GM21737 (cell line): ENCODE results near the gene SERGEF.

ENCODE experiments used
- ATAC-seq: cut with Tn5 transposase; IDR thresholded peaks from one replicate; pipeline ENCODE4 v1.9.1; 2021; ENCODE audit warnings: mild to moderate bottlenecking, moderate library complexity; ENCODE audit not compliant: unreplicated experiment

Gene SERGEF

DNA sequence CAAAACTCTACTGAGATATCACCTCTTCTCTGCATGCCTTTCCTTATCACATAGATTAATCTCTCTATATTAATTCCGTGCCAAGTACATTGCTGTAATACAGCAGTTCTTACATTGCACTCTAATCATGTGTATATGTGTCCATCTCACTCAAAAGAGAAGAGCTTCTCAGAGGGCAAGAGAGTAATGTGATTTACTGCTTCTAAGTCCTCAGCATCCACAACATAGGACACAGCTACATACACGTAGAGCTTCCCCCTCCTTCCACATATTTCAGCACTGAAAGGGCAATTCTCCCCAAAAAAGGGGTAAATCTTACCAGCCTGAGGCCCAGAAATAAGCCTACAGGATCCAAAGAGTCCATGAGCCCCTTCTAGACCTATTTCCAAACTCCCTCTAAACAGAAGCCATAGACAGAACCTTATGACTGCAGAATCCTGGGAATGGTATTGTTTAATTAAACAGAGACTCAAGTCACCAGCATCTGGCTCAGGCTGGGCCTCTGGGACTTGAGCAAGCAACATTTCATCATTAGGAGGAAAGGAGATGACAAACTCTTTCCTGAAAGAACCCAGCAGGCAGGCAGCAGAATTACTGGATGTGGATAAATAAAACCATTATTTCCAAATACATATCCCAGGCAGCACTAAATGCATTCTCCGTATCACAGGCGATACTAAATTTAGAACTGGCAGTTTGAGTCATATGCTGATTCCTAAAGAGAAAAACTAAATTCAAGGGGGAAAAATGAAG is 191.0 kb downstream of the SERGEF start:
- ATAC-seq = no peak

GRCh38 chr11:17816232-17816931 is 196.5 kb downstream of the SERGEF start:
- no peak for ATAC-seq

DNA sequence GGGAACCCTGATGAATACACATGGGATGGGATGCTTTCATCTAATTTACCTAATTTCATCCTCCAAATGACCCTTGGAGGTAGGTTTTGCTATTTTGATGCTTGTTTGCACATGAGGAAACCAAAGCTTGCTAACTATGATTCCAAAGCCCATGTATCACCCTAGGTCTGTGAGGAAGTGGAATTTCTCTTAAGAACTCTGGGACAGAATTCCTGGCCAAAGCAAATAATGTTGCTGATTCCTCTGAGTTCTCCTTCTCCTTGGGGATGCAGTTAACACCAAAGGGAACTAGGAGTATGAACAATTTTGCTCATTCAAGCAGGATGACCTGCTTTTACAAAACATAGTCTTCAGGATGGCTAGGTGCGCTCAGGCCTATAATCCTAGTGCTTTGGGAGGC is 198.3 kb downstream of the SERGEF start:
- ATAC-seq = no peak

- no peak for ATAC-seq
These were observed 199.3 kb downstream of the SERGEF start for GRCh38 chr11:17813391-17814059.

DNA sequence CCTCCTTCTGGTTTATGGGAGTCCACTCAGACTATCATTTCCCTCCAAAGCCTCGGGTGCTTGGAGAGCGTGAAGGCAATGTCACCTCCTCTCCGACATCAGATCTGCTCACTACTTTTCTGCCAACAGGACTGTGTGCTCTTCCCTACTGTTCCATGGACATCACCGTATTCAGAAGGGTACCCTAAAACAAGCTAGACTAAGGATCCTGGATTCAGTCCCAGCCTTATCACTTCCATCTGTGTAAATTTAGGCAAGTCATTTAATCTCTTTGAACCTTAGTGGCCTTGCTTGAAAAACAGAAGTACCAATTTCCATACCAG is 200.0 kb downstream of the SERGEF start:
- no peak for ATAC-seq

DNA sequence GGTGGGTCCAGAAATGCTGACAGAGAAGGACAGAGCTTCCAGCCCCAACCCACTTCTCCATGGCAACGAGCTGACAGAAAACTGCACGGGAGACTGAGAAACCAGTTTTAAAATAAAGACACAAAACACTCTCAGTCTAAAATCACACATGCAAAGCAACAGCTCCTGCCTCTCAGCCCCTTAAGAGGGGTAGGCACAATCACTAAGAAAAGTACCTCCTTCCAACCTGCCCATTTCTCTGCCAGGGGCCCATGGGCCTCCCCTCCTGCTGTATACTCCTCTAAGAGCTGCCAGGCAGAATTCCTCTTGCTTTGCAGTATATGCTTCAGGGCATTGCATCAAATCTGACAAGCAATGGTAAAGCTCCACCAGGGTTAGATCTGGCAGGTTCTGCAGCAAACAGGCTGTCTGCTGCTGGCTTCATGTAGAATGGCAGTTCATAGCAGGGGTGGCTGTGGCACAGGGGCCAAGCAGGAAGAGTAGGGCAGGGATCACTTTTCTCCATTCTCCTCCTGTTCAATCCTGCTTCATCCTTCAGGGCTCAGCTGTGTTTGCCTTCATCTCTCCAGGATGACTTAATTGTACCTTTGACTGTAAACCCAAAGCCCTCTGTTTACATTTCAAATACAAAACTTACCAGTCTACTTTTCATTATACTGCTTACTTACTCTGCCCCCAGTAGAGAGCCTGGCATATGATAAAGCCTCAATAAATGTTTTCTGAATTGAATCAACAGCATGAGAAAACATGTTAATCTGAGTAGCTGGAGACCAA is 200.6 kb downstream of the SERGEF start:
- ATAC-seq = no peak

DNA sequence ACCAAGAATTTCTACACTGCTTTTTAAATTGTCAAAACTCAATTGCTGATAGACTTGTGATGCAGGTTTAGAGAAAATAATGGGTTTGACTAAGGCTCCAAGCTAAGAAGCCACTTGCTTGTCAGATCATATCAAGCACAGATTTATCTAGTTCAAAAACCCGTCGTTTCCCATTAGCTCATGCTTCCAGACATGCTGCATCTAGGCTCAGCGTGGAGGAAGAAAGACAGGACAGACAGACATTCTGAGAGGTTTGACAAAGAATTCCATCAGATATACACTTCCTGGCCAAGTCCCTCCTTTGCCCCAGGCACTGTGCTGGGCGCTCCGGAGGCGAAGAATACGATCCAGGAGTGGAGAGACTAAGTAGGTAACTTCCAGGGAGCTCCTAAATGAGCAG is 201.5 kb downstream of the SERGEF start:
- ATAC-seq = no peak

GRCh38 chr11:17810746-17811145 is 202.1 kb downstream of the SERGEF start:
- ATAC-seq = no peak

DNA sequence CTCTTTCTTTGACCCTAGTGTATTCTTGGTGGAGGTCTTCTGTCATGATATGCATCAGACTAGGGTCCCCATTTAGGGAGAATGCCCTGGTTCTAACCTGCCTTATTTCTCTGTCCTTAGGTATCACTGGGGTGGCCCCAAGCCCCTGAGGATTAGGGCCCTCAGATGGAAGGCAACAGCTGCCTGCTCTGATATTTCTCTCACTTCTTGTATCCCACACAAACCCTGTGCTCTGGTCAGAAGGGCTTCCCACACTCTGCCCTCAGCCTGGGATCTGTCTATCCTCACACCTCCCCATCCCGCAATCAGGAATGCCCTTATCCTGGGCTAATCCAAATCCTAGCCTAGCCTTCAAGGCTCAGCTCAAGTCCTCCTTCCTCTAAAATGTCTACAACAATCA is 202.8 kb downstream of the SERGEF start:
- no peak for ATAC-seq

GRCh38 chr11:17807034-17807433 is 205.8 kb downstream of the SERGEF start:
- no peak for ATAC-seq

- ATAC-seq = no peak
These were observed 207.0 kb downstream of the SERGEF start for GRCh38 chr11:17805873-17806272.

DNA sequence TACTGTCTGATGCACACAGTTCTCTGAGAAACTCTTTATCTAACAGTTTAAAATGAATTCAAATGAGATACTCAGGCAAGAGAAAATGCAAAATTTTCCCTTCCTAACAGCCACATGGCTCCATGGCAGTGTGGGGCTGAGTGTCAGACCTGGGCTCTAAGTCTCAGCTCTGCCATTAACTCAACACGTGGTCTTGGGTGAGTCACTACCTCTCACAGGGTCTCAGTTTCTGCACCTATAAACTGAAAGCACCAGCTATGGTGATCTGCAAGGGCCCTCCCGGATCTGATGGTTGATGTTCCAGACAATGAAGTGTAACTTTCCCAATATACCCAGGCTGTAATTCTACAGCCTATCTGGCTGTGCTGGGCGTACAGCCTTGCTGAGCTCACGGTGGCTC is 207.8 kb downstream of the SERGEF start:
- ATAC-seq = no peak

GRCh38 chr11:17803754-17804334 is 209.0 kb downstream of the SERGEF start:
- ATAC-seq = no peak

DNA sequence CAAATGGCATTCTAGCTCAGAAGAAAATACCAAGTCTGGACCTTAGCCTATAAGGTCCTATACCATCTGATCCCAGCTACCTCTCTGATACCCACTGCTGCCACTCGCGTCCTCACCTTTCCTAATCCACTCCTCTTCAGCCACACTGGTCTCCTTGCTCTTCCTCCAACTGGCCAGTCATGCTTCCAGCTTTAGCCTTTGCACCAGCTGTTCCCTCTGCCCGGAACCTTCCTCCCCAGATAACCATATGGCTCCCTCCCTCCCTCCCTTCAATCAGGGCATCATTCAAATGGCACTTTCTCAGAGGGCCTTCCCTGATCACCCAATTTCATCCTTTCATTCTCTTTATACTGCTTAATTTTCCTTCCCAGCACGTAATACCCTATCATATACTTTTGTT is 210.4 kb downstream of the SERGEF start:
- no peak for ATAC-seq

- ATAC-seq = no peak
These were observed 211.7 kb downstream of the SERGEF start for GRCh38 chr11:17801166-17801565.

- no peak for ATAC-seq
These were observed 213.7 kb downstream of the SERGEF start for GRCh38 chr11:17799147-17799546.

DNA sequence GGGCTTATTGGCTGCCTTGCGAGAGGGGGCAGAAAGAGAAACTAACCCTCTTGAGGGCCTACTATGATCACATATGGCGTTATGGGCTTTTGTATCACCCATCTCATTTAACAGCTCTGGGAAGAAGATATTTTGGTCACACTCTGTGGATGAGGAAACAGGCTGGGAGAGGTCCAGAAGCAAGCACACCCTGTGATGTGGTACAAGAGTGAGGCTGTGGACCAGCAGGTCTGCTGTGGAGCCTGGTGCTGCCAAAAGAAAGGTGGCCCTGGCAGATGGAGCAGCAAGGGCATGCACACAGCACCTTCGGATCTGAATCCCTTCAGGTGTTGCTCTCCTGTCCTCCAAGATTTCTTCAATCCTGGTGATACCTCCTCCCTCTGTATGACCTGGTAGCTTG is 214.1 kb downstream of the SERGEF start:
- no peak for ATAC-seq

GRCh38 chr11:17798253-17798652 is 214.6 kb downstream of the SERGEF start:
- ATAC-seq = no peak

DNA sequence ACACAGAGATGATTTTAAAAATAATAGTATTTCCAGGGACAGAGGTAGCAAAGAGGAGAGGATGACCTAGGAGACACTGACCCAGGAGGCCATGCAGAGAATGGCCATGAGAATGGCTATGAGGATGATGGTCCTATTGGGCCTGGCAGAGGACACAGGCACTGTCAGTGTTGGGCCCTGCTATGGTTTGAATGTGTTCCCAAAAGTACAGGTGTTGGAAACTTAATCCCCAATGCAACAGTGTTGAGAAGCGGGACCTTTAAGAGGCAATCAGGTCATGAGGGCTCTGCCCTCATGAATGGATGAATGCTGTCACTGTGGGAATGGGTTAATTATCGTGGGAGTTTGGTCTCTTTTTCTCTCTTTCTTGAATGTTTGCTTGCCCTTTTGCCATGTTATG is 216.7 kb downstream of the SERGEF start:
- ATAC-seq = no peak

DNA sequence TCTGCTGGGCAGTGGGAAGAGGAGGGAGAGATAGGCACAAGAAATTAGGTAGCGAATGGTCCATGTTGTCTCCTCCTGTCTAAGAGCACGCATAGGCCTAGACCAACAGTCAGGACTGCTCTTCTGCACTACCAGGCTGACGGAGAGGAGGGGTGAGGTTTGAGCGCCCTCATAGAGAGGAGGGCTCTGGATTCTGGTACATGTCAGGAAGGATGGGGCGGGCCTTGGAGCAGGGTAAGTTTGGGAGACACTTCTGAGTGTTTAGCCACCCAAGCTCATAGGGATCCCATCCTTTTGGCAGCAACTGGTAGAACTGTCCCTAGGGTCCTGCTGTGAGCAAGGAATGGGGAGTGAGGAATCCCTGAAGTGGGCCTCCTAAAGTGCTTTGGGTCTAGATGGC is 217.9 kb downstream of the SERGEF start:
- no peak for ATAC-seq

- ATAC-seq = no peak
These were observed 219.1 kb downstream of the SERGEF start for GRCh38 chr11:17793642-17794170.
